IMR-90 (cell line): ENCODE measurements around the gene BDKRB1. TPM values are rescaled to one million over a fixed set of nuclear protein-coding genes. Genes with fewer than 3 reads are reported as not detected.

Experiments used
- ATAC-seq: fragments of 200-7000 bp; cut with Tn5 transposase; 2 replicates; pipeline ENCODE4 v1.9.1; 2020; ENCODE audit warnings: low read depth, mild to moderate bottlenecking, moderate library complexity
- BruUV-seq: library from RNA; stranded (reverse); fragments of 400-500 nt; replicated peaks from 2 replicates; lab custom pipeline; 2021; lab: Mats Ljungman, UMichigan
- CTCF ChIA-PET: fragments of 300-600 bp; formaldehyde crosslinking; extraction: SDS; loops from one replicate; lab custom pipeline; 2021; ENCODE audit warnings: antibody characterized with exemption; lab: Yijun Ruan, JAX
- POLR2A ChIA-PET: fragments of 300-600 bp; sonication (Branson Sonifier 250); formaldehyde crosslinking; loops from one replicate; lab custom pipeline; 2022; ENCODE audit warnings: antibody characterized with exemption; ENCODE audit not compliant: unreplicated experiment; lab: Charles Lee
- DNase-seq: peaks from one replicate; pipeline ENCODE4 v3.0.0; 2013
- H2AFZ ChIP-seq: replicated peaks from 2 replicates; pipeline ENCODE3; 2013; ENCODE audit warnings: low read length, mild to moderate bottlenecking; ENCODE audit not compliant: poor library complexity
- H2AK5ac ChIP-seq: 2 replicates; pipeline ENCODE4 v1.6.1; 2013; ENCODE audit warnings: low read depth, low read length, inconsistent platforms
- H2AK9ac ChIP-seq: replicated peaks from 2 replicates; pipeline ENCODE3; 2013; ENCODE audit warnings: mild to moderate bottlenecking, low read depth, low read length, moderate library complexity; ENCODE audit not compliant: poor library complexity
- H2BK120ac ChIP-seq: 2 replicates; pipeline ENCODE4 v1.6.1; 2013; ENCODE audit warnings: low read depth, low read length, inconsistent platforms
- H2BK15ac ChIP-seq: 3 replicates; pipeline ENCODE4 v1.6.1; 2013; ENCODE audit warnings: low read depth, low read length, inconsistent platforms
- H2BK20ac ChIP-seq: 2 replicates; pipeline ENCODE4 v1.6.1; 2013; ENCODE audit warnings: low read depth, mild to moderate bottlenecking, inconsistent platforms, low read length, moderate library complexity
- H2BK5ac ChIP-seq: 2 replicates; pipeline ENCODE4 v1.6.1; 2013; ENCODE audit warnings: mild to moderate bottlenecking, low read depth, low read length, inconsistent platforms; ENCODE audit not compliant: poor library complexity, severe bottlenecking
- H3K14ac ChIP-seq: replicated peaks from 2 replicates; pipeline ENCODE4 v1.6.1; 2013; ENCODE audit warnings: low read depth, low read length, inconsistent platforms
- H3K18ac ChIP-seq: 2 replicates; pipeline ENCODE4 v1.6.1; 2013; ENCODE audit warnings: low read depth, low read length, control low read depth
- H3K23ac ChIP-seq: 2 replicates; pipeline ENCODE4 v1.6.1; 2013; ENCODE audit warnings: low read depth, low read length, inconsistent platforms
- H3K27ac ChIP-seq: 2 replicates; pipeline ENCODE4 v1.5.1; 2013; ENCODE audit warnings: mild to moderate bottlenecking, control low read depth, low read length; ENCODE audit not compliant: insufficient read depth
- H3K27me3 ChIP-seq: 2 replicates; pipeline ENCODE4 v1.6.1; 2013; ENCODE audit warnings: low read length; ENCODE audit not compliant: control insufficient read depth, insufficient read depth
- H3K36me3 ChIP-seq: 2 replicates; pipeline ENCODE4 v1.6.1; 2013; ENCODE audit warnings: low read length, mixed read lengths; ENCODE audit not compliant: control insufficient read depth, insufficient read depth
- H3K4ac ChIP-seq: 2 replicates; pipeline ENCODE4 v1.6.1; 2013; ENCODE audit warnings: low read depth, low read length, inconsistent platforms
- H3K4me1 ChIP-seq: 2 replicates; pipeline ENCODE4 v1.6.1; 2013; ENCODE audit warnings: low read length, mixed read lengths; ENCODE audit not compliant: control insufficient read depth, insufficient read depth
- H3K4me2 ChIP-seq: 2 replicates; pipeline ENCODE4 v1.6.1; 2013; ENCODE audit warnings: low read depth, mild to moderate bottlenecking, control low read depth, low read length, moderate library complexity
- H3K4me3 ChIP-seq: 2 replicates; pipeline ENCODE4 v1.5.1; 2013; ENCODE audit warnings: low read depth, mild to moderate bottlenecking, control low read depth, low read length, moderate library complexity; ENCODE audit not compliant: insufficient read depth
- H3K56ac ChIP-seq: 2 replicates; pipeline ENCODE4 v1.6.1; 2013; ENCODE audit warnings: low read length, inconsistent platforms; ENCODE audit not compliant: insufficient read depth; ENCODE audit errors: extremely low read depth
- H3K79me1 ChIP-seq, 2 experiments: 2 replicates each; pipeline ENCODE4 v1.6.1; 2013; ENCODE audit warnings: low read length in 2 of 2, inconsistent platforms in 1 of 2, low read depth in 1 of 2
- H3K9ac ChIP-seq: 2 replicates; pipeline ENCODE4 v1.6.1; 2013; ENCODE audit warnings: low read depth, low read length, control low read depth
- H3K9me1 ChIP-seq: 2 replicates; pipeline ENCODE4 v1.6.1; 2013; ENCODE audit warnings: low read length, inconsistent platforms; ENCODE audit not compliant: insufficient read depth
- H3K9me3 ChIP-seq: 2 replicates; pipeline ENCODE4 v1.6.1; 2013; ENCODE audit warnings: low read length; ENCODE audit not compliant: control insufficient read depth, insufficient read depth
- H4K20me1 ChIP-seq: 2 replicates; pipeline ENCODE4 v1.6.1; 2013; ENCODE audit warnings: low read length, inconsistent platforms; ENCODE audit not compliant: insufficient read depth
- H4K5ac ChIP-seq: 2 replicates; pipeline ENCODE4 v1.6.1; 2013; ENCODE audit warnings: mild to moderate bottlenecking, low read depth, low read length, control low read depth
- H4K8ac ChIP-seq, 2 experiments: 2 replicates each; pipeline ENCODE4 v1.6.1; 2013; ENCODE audit warnings: low read depth in 2 of 2, low read length in 2 of 2, control low read depth in 1 of 2, inconsistent platforms in 1 of 2
- H4K91ac ChIP-seq: 2 replicates; pipeline ENCODE4 v1.6.1; 2013; ENCODE audit warnings: low read depth, low read length, inconsistent platforms; ENCODE audit not compliant: insufficient read depth
- MAZ ChIP-seq: IDR thresholded peaks from 2 replicates; pipeline ENCODE4 v1.6.1; 2012; ENCODE audit warnings: low read depth, mild to moderate bottlenecking, low read length, improper control_type of control experiment, moderate library complexity, borderline replicate concordance
- WGBS, 2 experiments: methylation state at CpG; one replicate each; pipeline versions ENCODE4 v1.1.5 to v1.1.7; 2013; ENCODE audit warnings: missing lambda C conversion rate in 2 of 2; ENCODE audit not compliant: insufficient read length in 1 of 2; ENCODE audit errors: extremely low coverage in 2 of 2; 5-methylcytosine and 5-hydroxymethylcytosine counted together
- dilution Hi-C: fragments of 300-500 bp; cut with HindIII; formaldehyde crosslinking; loops from one replicate; pipeline ENCODE4 v1.14.3; 2018; ENCODE audit warnings: low sequenced_read_pairs; ENCODE audit not compliant: unreplicated experiment
- in situ Hi-C: fragments of 300-500 bp; cut with MboI; formaldehyde crosslinking; loops from 3 replicates; pipeline ENCODE4 v1.14.3; 2019; ENCODE audit warnings: low sequenced_read_pairs, inconsistent platforms, mixed read lengths
- intact Hi-C: fragments of 100-400 bp; cut with micrococcal nuclease; formaldehyde crosslinking; loops from 2 replicates; pipeline ENCODE4 v1.10.0; 2022
- polyA plus RNA-seq, 3 experiments: library from polyadenylated mRNA; depleted of rRNA; stranded (reverse); fragments of >200 nt; gene quantifications; 2 replicates each; pipeline ENCODE4 v1.2.3, GENCODE V29; 2012; ENCODE audit warnings: low replicate concordance in 1 of 3
- total RNA-seq: library from RNA; depleted of rRNA; stranded (reverse); fragments of >200 nt; gene quantifications from 2 replicates; pipeline ENCODE4 v1.2.3, GENCODE V29; 2012

BDKRB1 gene
- total and polyA plus RNA-seq, 2 of the 4 experiments (the other 2 are of a cell fraction) = 56.5 to 130 TPM

GRCh38 chr14:96270565-96271420 lies 14.8 kb downstream of the BDKRB1 start:
- CTCF ChIA-PET = interaction anchor here (1.2 kb wide), 1 partner anchor 170 kb away, joined by 4 read pairs; no protein-coding TSS in a partner anchor
- Histone ChIP-seq H4K20me1 (peaks cover 1% of the 10 kb centered on the region; the same call in 1 of the 2 replicates), H4K91ac (peak overlapping the region; percentile 71), H3K9me1 (peaks cover 29% of the 10 kb centered on the region), H3K36me3 (peaks cover 16% of the 10 kb centered on the region), H2BK120ac (peak overlapping the region; percentile 86), H2AK9ac (no peak overlapping the region), H3K14ac (peak overlapping the region; percentile 21), H3K27ac (peak overlapping the region; percentile 53), H2AK5ac (peak overlapping the region; percentile 85), H3K9me3 (0 out of 2 replicates have a peak, but pooled peaks cover 2% of the 10 kb centered on the region), H2BK5ac (peak overlapping the region; percentile 64), H2BK15ac (peak overlapping the region; percentile 76; the same call in 2 of the 3 replicates), H4K5ac (peak overlapping the region; percentile 82), H3K4me2 (no peak overlapping the region), H2BK20ac (peak overlapping the region; percentile 71), H3K23ac (peak overlapping the region; percentile 31), H2AFZ (no peak overlapping the region), H3K79me1 (peaks cover 8 to 37% of the 10 kb centered on the region in 2 experiments), H3K9ac (no peak overlapping the region), H3K4me3 (no peak overlapping the region), H3K27me3 (no peaks in the 10 kb centered on the region), H3K56ac (no peak overlapping the region), H3K4ac (peak overlapping the region; percentile 58), H3K4me1 (peaks cover 40% of the 10 kb centered on the region), H3K18ac (peak overlapping the region; percentile 85), H4K8ac (peak overlapping the region; percentile 40 to 80; a peak in 3 of 4 replicates)
- DNase-seq (peak; percentile 11), ATAC-seq (no peak)
- POLR2A ChIA-PET = interaction anchor here (1.0 kb wide), 1 partner anchor 14 kb away, joined by 4 read pairs; no protein-coding TSS in a partner anchor
- intact Hi-C loops (no loop called here), dilution Hi-C loops (no loop called here), in situ Hi-C loops (loop anchor here (5.0 to 25.0 kb wide), 2 partner anchors 168 to 733 kb away; partner anchors contain the start of gene GLRX5)
- no TSS peak for BruUV-seq
- no peak for TF ChIP-seq MAZ
- no CpG with 5 or more reads among the region's 8 CpGs for WGBS, 2 experiments
